GM21528 (cell line): ENCODE results near the gene AURKA.
"Not testable (repeated sequence)": the region's sequence is repeated elsewhere in the genome, so short reads cannot be mapped to it uniquely, and the experiment has no call there.

Source experiments
- ATAC-seq: cut with Tn5 transposase; IDR thresholded peaks from one replicate; pipeline ENCODE4 v1.9.1; 2021; ENCODE audit warnings: mild to moderate bottlenecking, moderate library complexity; ENCODE audit not compliant: unreplicated experiment, low FRiP score

AURKA gene

GRCh38 chr20:56422076-56422823 lies 30.2 kb upstream of the AURKA start:
- ATAC-seq, result no peak

DNA sequence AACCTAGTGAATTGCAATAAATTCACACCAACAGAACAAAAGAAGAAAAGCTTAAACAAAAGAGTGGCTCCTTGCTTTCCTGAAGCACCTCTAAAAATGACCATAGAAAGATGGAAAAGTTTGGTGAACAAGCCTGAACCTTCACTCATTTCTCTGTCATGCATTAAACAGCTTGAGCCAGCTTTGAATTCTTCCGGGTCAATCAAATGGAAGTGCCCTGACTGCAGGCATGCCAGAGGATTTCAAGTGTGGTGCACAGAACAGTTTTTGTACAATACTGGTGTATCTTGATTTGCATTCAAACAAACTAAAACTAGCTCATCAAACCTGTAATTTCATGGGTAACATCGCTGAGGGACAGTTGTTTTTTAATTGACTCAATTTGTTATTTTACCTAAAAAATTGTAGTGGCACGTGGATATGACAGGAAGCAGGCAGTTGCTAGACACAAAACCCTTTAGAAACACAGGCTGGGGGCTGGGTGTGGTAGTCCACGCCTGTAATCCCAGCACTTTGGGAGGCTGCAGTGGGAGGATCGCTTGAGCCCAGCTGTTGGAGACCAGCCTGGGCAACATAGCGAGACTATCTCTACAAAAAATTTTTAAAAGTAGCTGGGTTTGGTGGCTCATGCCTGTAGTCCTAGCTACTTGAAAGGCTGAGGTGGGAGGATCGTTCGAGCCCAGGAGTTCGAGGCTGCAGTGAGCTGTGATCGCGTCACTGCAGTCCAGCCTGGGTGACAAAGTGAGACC lies 29.1 kb upstream of the AURKA start:
- ATAC-seq, result no peak

- no peak for ATAC-seq
These were observed 28.0 kb upstream of the AURKA start for GRCh38 chr20:56420028-56420427.

- ATAC-seq, result no peak
These were observed 26.4 kb upstream of the AURKA start for GRCh38 chr20:56418385-56418861.

GRCh38 chr20:56417911-56418310 lies 25.9 kb upstream of the AURKA start:
- no peak for ATAC-seq

- ATAC-seq, result no peak
These were observed 25.4 kb upstream of the AURKA start for GRCh38 chr20:56417402-56417801.

- ATAC-seq, result no peak
These were observed 23.1 kb upstream of the AURKA start for GRCh38 chr20:56414842-56415765.

DNA sequence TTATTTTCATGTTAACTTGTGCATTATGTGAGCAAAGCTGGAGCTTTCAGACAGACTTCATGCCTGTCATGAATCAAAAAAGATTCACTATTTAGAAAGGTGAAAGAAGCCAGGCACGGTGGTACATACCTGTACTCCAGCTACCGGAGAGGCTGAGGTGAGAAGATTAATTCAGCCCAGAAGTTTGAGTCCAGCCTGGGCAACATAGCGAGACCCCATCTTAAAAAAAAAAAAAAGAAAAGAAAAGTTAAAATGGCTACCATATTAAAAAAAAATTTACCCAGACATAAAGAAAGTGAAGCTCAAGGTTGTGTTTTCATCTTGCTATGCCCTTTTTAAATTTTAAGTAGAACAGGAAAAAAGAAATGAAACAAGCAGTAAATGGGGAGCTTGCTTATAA lies 20.9 kb upstream of the AURKA start:
- no peak for ATAC-seq

DNA sequence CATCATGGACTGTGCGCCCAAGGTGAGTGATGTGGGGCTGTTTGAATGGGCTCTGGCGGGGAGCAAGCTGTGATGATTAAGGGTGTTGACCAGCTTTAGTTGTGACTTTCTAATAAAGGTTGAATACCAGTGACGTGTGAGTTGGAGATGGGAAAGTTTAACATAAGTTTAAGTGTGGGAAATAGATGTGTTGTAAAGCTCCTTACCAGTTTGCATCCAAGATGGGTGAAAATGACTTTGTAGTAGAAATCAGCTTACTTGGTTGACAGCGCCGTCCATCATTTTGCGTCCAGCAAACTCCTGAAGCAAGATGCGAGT lies 20.4 kb upstream of the AURKA start:
- no peak for ATAC-seq

DNA sequence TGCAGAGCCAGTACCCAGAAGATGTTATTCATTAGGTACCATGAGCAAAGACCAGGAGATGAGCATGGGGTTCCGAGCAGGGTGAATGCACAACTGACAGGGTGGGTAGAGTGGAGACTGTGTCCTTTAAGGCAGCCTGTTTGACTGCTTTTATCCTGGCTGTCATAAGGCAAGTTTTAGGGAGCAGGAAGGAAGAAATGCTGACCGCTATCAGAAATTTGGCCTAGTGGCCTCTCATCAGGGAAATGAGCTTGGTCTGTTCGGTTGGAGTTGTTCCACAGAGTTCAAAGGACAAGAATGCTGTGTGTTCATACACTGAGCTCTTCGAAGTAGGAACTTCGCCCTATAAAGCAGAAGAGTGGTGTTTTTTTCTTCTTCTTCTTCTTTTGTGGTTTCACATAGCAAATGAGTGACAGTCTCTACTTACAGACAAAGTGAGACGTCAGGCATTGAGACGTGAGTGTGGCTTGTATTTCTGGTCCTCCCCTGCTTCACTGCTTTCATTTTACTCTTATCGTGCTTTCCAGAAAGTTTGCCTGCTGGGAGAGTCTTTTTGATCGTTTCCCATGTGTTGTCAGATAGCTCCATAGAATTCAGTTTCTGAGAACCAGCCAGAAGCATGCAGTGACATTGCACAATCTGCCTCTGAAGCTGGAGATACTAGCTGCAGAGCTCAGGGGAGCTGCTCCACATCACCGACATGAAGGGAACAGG lies 19.9 kb upstream of the AURKA start, which contains the start of gene CASS4:
Gene CASS4 (plus strand): TSS at position 502 of the 714 bp plus-strand sequence. CDS start 199 bp downstream, at position 701.
- ATAC-seq, result peak; percentile 72

DNA sequence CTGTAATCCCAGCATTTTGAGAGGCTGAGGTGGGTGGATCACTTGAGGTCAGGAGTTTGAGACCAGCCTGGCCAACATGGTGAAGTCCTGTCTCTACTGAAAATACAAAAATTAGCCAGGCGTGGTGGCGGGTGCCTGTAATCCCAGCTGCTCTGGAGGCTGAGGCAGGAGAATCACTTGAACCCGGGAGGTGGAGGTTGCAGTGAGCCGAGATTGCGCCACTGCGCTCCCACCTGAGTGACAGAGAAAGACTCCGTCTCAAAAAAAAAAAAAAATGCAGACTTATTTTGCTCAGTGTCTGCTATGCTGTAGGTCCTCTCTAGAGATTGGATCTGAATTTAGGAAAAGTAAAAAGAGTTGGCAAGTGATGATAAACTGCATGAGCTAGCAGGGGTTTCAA lies 19.3 kb upstream of the AURKA start:
- not testable (repeated sequence) for ATAC-seq

- no peak for ATAC-seq
These were observed 17.9 kb upstream of the AURKA start for GRCh38 chr20:56409956-56410355.

DNA sequence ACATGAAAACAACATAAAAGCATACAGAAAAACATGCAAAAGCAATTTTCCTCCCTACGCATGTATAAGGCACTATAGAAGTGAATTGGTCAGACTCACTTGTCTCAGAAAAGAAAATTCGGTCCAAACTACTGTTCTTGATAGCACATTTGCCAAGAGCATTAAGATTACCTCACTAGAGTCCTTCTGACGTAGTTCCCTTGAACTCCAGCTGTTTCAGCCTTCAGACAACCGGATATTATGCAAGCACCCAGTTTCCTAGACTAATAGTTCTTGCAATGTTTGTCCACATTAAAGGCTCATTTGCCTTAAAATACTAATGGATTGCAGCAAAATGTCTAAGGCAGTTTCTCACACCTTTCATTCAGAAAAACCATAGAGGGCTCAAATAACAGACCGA lies 17.5 kb upstream of the AURKA start:
- ATAC-seq, result no peak

DNA sequence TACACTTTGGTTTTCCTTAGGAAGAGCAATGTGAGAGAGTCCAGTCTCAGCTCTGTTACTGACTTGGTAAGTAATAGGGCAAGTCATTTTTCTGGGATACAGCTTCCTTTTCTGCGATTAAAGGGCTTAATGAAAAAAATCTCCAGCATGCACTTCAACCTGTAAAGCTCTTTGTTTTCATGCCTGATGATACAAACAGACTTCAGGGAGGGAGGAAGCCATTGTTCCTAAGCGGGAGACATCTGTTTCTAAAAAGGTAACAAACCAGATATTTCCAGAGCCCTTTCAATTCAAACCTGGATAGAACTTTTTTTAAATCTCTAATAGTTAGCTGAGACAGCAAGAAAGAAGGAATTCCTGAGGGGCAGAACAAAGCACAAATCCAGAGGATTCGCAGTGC lies 14.9 kb upstream of the AURKA start:
- no peak for ATAC-seq

DNA sequence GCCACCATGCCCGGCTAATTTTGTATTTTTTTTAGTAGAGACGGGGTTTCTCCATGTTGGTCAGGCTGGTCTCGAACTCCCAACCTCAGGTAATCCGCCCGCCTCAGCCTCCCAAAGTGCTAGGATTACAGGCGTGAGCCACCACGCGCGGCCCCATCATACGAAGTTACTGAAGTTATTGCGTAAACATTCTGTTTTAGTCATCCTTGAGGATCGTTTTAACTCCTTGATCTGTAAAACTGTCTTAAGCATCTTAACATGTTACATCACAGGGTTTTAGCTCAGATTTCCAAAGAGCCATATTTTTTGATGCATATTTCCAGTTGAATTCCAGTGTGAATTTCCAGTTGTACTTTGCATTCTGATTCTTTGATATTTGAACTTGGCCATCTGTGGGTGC lies 13.3 kb upstream of the AURKA start:
- ATAC-seq, result not testable (repeated sequence)

DNA sequence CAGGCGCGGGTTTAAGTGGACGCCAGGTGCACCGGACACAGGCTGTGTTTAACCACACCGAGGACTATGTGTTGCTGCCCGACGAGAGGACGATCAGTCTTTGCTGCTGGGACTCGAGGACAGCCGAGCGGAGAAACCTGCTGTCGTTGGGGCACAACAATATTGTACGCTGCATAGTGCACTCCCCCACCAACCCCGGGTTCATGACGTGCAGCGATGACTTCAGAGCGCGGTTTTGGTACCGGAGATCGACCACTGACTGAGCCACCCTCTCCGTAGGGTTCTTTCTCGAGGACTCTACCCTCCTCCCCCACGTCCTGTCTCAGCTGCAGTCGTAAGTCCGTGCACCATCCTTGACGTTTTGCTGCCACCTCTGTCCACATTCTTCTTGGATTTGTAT lies 11.4 kb upstream of the AURKA start:
- no peak for ATAC-seq

DNA sequence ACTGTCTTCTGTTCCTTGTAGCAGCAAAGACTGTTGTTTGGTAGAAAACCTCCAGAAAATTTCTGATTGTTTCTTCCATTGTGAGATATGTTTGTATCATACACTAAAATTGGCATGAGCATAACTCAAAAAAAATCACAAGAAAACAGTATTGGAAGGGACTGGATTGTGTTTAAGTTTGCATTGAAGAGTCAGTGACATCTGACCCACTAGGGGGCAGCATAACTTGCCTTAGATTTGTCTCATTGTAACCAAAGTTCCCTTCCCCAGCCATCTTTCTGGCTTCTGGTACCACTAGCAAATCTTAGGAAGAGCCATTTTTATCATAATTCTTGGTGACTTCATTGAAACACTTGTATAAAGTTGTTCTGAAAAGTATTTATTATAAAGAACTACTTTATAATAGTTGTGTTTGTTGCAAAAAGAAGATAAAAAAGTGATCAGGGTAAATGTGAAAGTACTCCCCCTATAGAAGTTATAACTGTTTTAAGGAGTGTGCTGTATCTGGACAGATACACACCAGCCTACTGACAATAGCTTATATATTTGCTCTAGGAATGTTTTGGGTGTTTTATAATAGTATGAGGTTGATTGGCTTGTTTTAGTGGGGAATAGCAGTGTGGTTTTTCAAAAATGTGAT lies 8.1 kb upstream of the AURKA start:
- ATAC-seq, result peak; percentile 65

DNA sequence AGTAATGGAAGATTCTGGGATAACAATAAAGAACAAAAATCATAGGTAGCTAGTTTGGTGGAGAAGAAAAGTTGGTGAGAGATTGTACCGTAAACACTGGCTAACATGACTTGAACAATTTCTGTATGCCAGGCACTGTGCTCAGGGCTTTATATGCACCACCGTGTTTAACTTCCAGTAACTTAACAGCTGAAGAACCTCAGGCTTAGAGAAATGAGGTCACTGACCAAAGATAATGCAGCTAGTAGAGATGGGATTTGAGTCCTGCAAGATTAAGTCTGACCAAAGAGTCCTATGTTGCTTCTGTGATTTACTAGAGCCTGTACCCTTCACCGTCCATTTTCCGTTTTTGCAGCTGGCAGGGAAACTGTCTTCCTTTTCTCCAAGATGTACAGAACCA lies 3.2 kb upstream of the AURKA start:
- ATAC-seq, result no peak

DNA sequence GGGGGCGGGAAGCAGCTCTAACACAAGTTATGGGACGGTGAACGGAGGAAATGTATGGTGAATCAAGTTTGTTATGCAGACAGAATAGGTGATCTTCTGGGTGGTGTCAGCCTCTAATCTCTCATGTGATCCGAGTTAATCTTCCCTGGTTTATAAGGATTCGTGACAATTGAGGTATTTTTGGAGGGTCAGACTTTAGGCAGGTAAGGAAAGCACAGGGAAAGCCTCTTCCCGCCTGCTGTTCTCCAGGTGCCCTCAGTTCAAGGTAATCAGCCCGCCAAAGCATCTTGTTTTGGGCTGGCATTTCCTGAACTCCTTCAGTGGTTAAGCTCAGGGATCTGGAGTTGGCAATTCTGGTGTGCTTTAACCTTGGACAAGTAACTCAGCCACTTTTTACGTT lies 1.6 kb upstream of the AURKA start:
- no peak for ATAC-seq
